T47D (cell line): ENCODE results near the gene SHH.

ENCODE experiments used
- DNase-seq, 2 experiments: peaks; one replicate each; pipeline versions ENCODE4 v3.0.0 to v3.0.0-alpha.2; 2011 to 2012; ENCODE audit warnings: low read depth in 1 of 2, low spot score in 1 of 2
- JUND ChIP-seq: IDR thresholded peaks from 2 replicates; pipeline ENCODE4 v1.6.1; 2012; ENCODE audit warnings: low read depth
- in situ Hi-C: cut with HindIII; loops from 2 replicates; pipeline ENCODE4 v1.10.0; 2016; ENCODE audit warnings: low sequenced_read_pairs, low pct_unique_long_range_greater_than_20kb

Gene SHH

GRCh38 chr7:155766386-155766785, 45.9 kb downstream of the SHH start:
- no peak for TF ChIP-seq JUND
- DNase-seq: no peak
- in situ Hi-C loops: no loop called here

GRCh38 chr7:155765458-155765857, 46.8 kb downstream of the SHH start:
- in situ Hi-C loops: no loop called here
- DNase-seq: no peak
- TF ChIP-seq JUND: no peak

GRCh38 chr7:155764438-155764793, 47.8 kb downstream of the SHH start:
- TF ChIP-seq JUND: no peak
- in situ Hi-C loops: no loop called here
- no peak for DNase-seq

GRCh38 chr7:155763691-155764437, 48.4 kb downstream of the SHH start:
- in situ Hi-C loops: no loop called here
- DNase-seq: no peak
- no peak for TF ChIP-seq JUND

GRCh38 chr7:155763122-155763521, 49.1 kb downstream of the SHH start:
- in situ Hi-C loops: no loop called here
- no peak for DNase-seq
- no peak for TF ChIP-seq JUND

GRCh38 chr7:155762655-155763054, 49.6 kb downstream of the SHH start:
- TF ChIP-seq JUND: no peak
- in situ Hi-C loops: no loop called here

GRCh38 chr7:155762036-155762435, 50.2 kb downstream of the SHH start:
- no peak for TF ChIP-seq JUND
- in situ Hi-C loops: no loop called here
- DNase-seq: no peak

More at GRCh38 chr7:155762655-155763054, 49.6 kb downstream of the SHH start:
- DNase-seq: no peak

- no peak for TF ChIP-seq JUND
- no peak for DNase-seq
- in situ Hi-C loops: no loop called here
Observed at GRCh38 chr7:155761162-155761561, 51.1 kb downstream of the SHH start.

- in situ Hi-C loops: no loop called here
- no peak for TF ChIP-seq JUND
- DNase-seq: no peak
Observed at GRCh38 chr7:155759740-155760430, 52.4 kb downstream of the SHH start.

- no peak for TF ChIP-seq JUND
- in situ Hi-C loops: no loop called here
- no peak for DNase-seq
Observed at GRCh38 chr7:155758348-155758747, 53.9 kb downstream of the SHH start.

- in situ Hi-C loops: no loop called here
- DNase-seq: no peak
Observed at GRCh38 chr7:155756322-155756721, 55.9 kb downstream of the SHH start.

GRCh38 chr7:155755026-155755425, 57.2 kb downstream of the SHH start:
- in situ Hi-C loops: no loop called here
- DNase-seq: no peak

More at GRCh38 chr7:155756322-155756721, 55.9 kb downstream of the SHH start:
- TF ChIP-seq JUND: no peak

GRCh38 chr7:155754165-155754564, 58.1 kb downstream of the SHH start:
- TF ChIP-seq JUND: no peak
- in situ Hi-C loops: no loop called here
- DNase-seq: no peak

More at GRCh38 chr7:155755026-155755425, 57.2 kb downstream of the SHH start:
- TF ChIP-seq JUND: no peak

- in situ Hi-C loops: no loop called here
Observed at GRCh38 chr7:155753446-155753965, 58.8 kb downstream of the SHH start.

More at GRCh38 chr7:155753446-155753965, 58.8 kb downstream of the SHH start:
- DNase-seq: no peak
- no peak for TF ChIP-seq JUND
